CD4-positive, alpha-beta memory T cell (primary cell): ENCODE results near the gene TCF7L1. TPM values are rescaled to one million over a fixed set of nuclear protein-coding genes. Genes with fewer than 3 reads are reported as not detected.
A peak's percentile ranks its signal among the peaks of the same experiment; 100 is the strongest.

Experiments
- CTCF ChIA-PET: fragments of 350-600 bp; sonication (Branson Sonifier 250); formaldehyde crosslinking; loops from one replicate; lab custom pipeline; 2021; ENCODE audit warnings: inconsistent platforms; ENCODE audit not compliant: partially characterized antibody; lab: Charles Lee
- POLR2A ChIA-PET: fragments of 350-600 bp; sonication (Branson Sonifier 250); formaldehyde crosslinking; loops from one replicate; lab custom pipeline; 2021; ENCODE audit not compliant: partially characterized antibody; lab: Charles Lee
- DNase-seq, 5 donors: peaks; one replicate each; pipeline versions ENCODE4 v3.0.0 to v3.0.0-alpha.2; 2020 to 2022; ENCODE audit warnings: mixed read lengths in 1 of 5
- H3K27ac ChIP-seq: one replicate; pipeline ENCODE4 v1.7.0; 2013; ENCODE audit warnings: low read depth, low read length
- H3K27me3 ChIP-seq: 2 replicates; pipeline ENCODE4 v1.7.0; 2013; ENCODE audit warnings: mild to moderate bottlenecking, low read length, moderate library complexity; ENCODE audit not compliant: insufficient read depth
- H3K36me3 ChIP-seq: 2 replicates; pipeline ENCODE4 v1.7.0; 2013; ENCODE audit warnings: mild to moderate bottlenecking, low read length, moderate library complexity; ENCODE audit not compliant: insufficient read depth
- H3K4me1 ChIP-seq: 2 replicates; pipeline ENCODE4 v1.7.0; 2013; ENCODE audit warnings: mild to moderate bottlenecking, low read length, moderate library complexity; ENCODE audit not compliant: insufficient read depth
- H3K4me3 ChIP-seq, 2 donors: one replicate each; pipeline ENCODE4 v1.7.0; 2013; ENCODE audit warnings: low read length in 2 of 2, mild to moderate bottlenecking in 1 of 2
- H3K9me3 ChIP-seq, 2 donors: one replicate each; pipeline ENCODE4 v1.7.0; 2013; ENCODE audit warnings: low read length in 2 of 2, control low read depth in 1 of 2; ENCODE audit not compliant: control insufficient read depth in 1 of 2
- H3K27ac Mint-ChIP-seq, 7 donors: one replicate each; pipeline ENCODE4 v1.8.0; 2020 to 2021; ENCODE audit warnings: mixed read lengths in 7 of 7, mild to moderate bottlenecking in 6 of 7, inconsistent platforms in 3 of 7, moderate library complexity in 3 of 7
- H3K27me3 Mint-ChIP-seq, 2 donors: one replicate each; pipeline ENCODE4 v1.8.0; 2020 to 2021; ENCODE audit warnings: mixed read lengths in 2 of 2
- H3K36me3 Mint-ChIP-seq, 2 donors: one replicate each; pipeline ENCODE4 v1.8.0; 2020 to 2021; ENCODE audit warnings: mixed read lengths in 2 of 2, inconsistent platforms in 1 of 2, mild to moderate bottlenecking in 1 of 2
- H3K4me1 Mint-ChIP-seq, 4 donors: one replicate each; pipeline ENCODE4 v1.8.0; 2020 to 2021; ENCODE audit warnings: mixed read lengths in 4 of 4, mild to moderate bottlenecking in 1 of 4
- H3K4me3 Mint-ChIP-seq, 8 donors: one replicate each; pipeline ENCODE4 v1.8.0; 2020 to 2021; ENCODE audit warnings: mixed read lengths in 8 of 8, mild to moderate bottlenecking in 7 of 8, moderate library complexity in 6 of 8, inconsistent platforms in 3 of 8
- H3K9me3 Mint-ChIP-seq, 8 donors: one replicate each; pipeline ENCODE4 v1.8.0; 2020 to 2021; ENCODE audit warnings: mixed read lengths in 8 of 8, mild to moderate bottlenecking in 5 of 8, inconsistent platforms in 3 of 8, moderate library complexity in 1 of 8
- intact Hi-C: fragments of 100-400 bp; cut with micrococcal nuclease; formaldehyde crosslinking; loops from one replicate; pipeline ENCODE4 v1.15.1; 2023
- polyA plus RNA-seq, 2 donors: library from polyadenylated mRNA; unstranded; fragments of 300-500 nt; fragmentation: Illumina TruSeq; gene quantifications; one replicate each; pipeline ENCODE4 v1.2.3, GENCODE V29; 2021
- total RNA-seq, 2 experiments: library from RNA; stranded (reverse); gene quantifications; one replicate each; pipeline ENCODE4 v1.2.3, GENCODE V29; 2021

TCF7L1 gene
- total and polyA plus RNA-seq, 4 experiments from 2014 or later: 0.06 TPM; not detected in 3

GRCh38 chr2:85179541-85179940, 46.3 kb downstream of the TCF7L1 start:
- POLR2A ChIA-PET: no interaction called here
- Mint-ChIP-seq H3K27ac (no peak overlapping the region), H3K27me3 (peaks cover 2 to 8% of the 10 kb centered on the region in 2 donors), H3K36me3 (no peaks in the 10 kb centered on the region), H3K4me3 (no peak overlapping the region), H3K4me1 (peaks cover 0 to 4% (median 1%) of the 10 kb centered on the region in 4 donors), H3K9me3 (peaks cover 0 to 2% (median 0%) of the 10 kb centered on the region in 8 donors)
- Histone ChIP-seq H3K27me3 (no peaks in the 10 kb centered on the region), H3K36me3 (no peaks in the 10 kb centered on the region), H3K27ac (no peak overlapping the region), H3K4me3 (no peak overlapping the region), H3K4me1 (no peaks in the 10 kb centered on the region), H3K9me3 (no peaks in the 10 kb centered on the region)
- no peak for DNase-seq
- CTCF ChIA-PET: interaction anchor here (0.7 kb wide), 1 partner anchor 121 kb away, joined by 3 read pairs; no protein-coding TSS in a partner anchor
- intact Hi-C loops: no loop called here

GRCh38 chr2:85180322-85181133, 47.3 kb downstream of the TCF7L1 start:
- Mint-ChIP-seq H3K27ac (peak overlapping the region in 1 of 7 donors; percentile 36), H3K4me1 (peaks cover 0 to 4% (median 1%) of the 10 kb centered on the region in 4 donors), H3K9me3 (peaks cover 0 to 2% (median 0%) of the 10 kb centered on the region in 8 donors), H3K4me3 (no peak overlapping the region), H3K27me3 (peaks cover under 1 to 12% of the 10 kb centered on the region in 2 donors), H3K36me3 (no peaks in the 10 kb centered on the region)
- no peak for DNase-seq
- Histone ChIP-seq H3K4me1 (no peaks in the 10 kb centered on the region), H3K36me3 (no peaks in the 10 kb centered on the region), H3K27ac (no peak overlapping the region), H3K27me3 (no peaks in the 10 kb centered on the region), H3K4me3 (no peak overlapping the region), H3K9me3 (no peaks in the 10 kb centered on the region)
- ChIA-PET CTCF (no interaction called here), POLR2A (no interaction called here)
- intact Hi-C loops: no loop called here

- Histone ChIP-seq H3K9me3 (no peaks in the 10 kb centered on the region), H3K36me3 (no peaks in the 10 kb centered on the region), H3K27ac (no peak overlapping the region), H3K4me3 (no peak overlapping the region), H3K27me3 (no peaks in the 10 kb centered on the region), H3K4me1 (no peaks in the 10 kb centered on the region)
- H3K27ac Mint-ChIP-seq: peak overlapping the region in 2 of 7 donors; percentile 35 to 45
- intact Hi-C loops: no loop called here
- ChIA-PET POLR2A (no interaction called here), CTCF (no interaction called here)
- no peak for DNase-seq
- peaks cover 2 to 8% of the 10 kb centered on the region in 2 donors for H3K27me3 Mint-ChIP-seq
- H3K9me3 Mint-ChIP-seq: peaks cover 0 to 2% (median 0%) of the 10 kb centered on the region in 8 donors
- no peak overlapping the region for H3K4me3 Mint-ChIP-seq
- H3K36me3 Mint-ChIP-seq: no peaks in the 10 kb centered on the region
- H3K4me1 Mint-ChIP-seq: peaks cover 0 to 4% (median 1%) of the 10 kb centered on the region in 4 donors
Measured at GRCh38 chr2:85181134-85181631, 48.0 kb downstream of the TCF7L1 start.

GRCh38 chr2:85181844-85182456, 48.8 kb downstream of the TCF7L1 start:
- Mint-ChIP-seq H3K27ac (no peak overlapping the region), H3K4me3 (no peak overlapping the region), H3K9me3 (peaks cover 0 to under 1% (median 0%) of the 10 kb centered on the region in 8 donors), H3K36me3 (no peaks in the 10 kb centered on the region), H3K27me3 (peaks cover 2 to 7% of the 10 kb centered on the region in 2 donors), H3K4me1 (peaks cover 0 to 4% (median 1%) of the 10 kb centered on the region in 4 donors)
- no peak for DNase-seq
- H3K9me3 ChIP-seq: no peaks in the 10 kb centered on the region
- intact Hi-C loops: no loop called here
- ChIA-PET CTCF (no interaction called here), POLR2A (no interaction called here)
- H3K27ac ChIP-seq: no peak overlapping the region
- no peak overlapping the region for H3K4me3 ChIP-seq
- no peaks in the 10 kb centered on the region for H3K36me3 ChIP-seq
- H3K27me3 ChIP-seq: no peaks in the 10 kb centered on the region
- H3K4me1 ChIP-seq: no peaks in the 10 kb centered on the region

- Histone ChIP-seq H3K4me3 (no peak overlapping the region), H3K9me3 (no peaks in the 10 kb centered on the region), H3K4me1 (no peaks in the 10 kb centered on the region), H3K36me3 (no peaks in the 10 kb centered on the region), H3K27me3 (no peaks in the 10 kb centered on the region), H3K27ac (no peak overlapping the region)
- POLR2A ChIA-PET: no interaction called here
- DNase-seq: no peak
- Mint-ChIP-seq H3K4me3 (no peak overlapping the region), H3K9me3 (no peaks in the 10 kb centered on the region), H3K27me3 (peaks cover 6 to 12% of the 10 kb centered on the region in 2 donors), H3K36me3 (no peaks in the 10 kb centered on the region), H3K4me1 (peaks cover 0 to 2% (median under 1%) of the 10 kb centered on the region in 4 donors), H3K27ac (no peak overlapping the region)
- intact Hi-C loops: no loop called here
- CTCF ChIA-PET: no interaction called here
Measured at GRCh38 chr2:85183076-85183475, 49.9 kb downstream of the TCF7L1 start.

GRCh38 chr2:85183479-85183878, 50.3 kb downstream of the TCF7L1 start:
- CTCF ChIA-PET: no interaction called here

GRCh38 chr2:85184231-85184630, 51.0 kb downstream of the TCF7L1 start:
- ChIA-PET POLR2A (no interaction called here), CTCF (no interaction called here)
- Mint-ChIP-seq H3K9me3 (no peaks in the 10 kb centered on the region), H3K4me1 (no peaks in the 10 kb centered on the region), H3K36me3 (no peaks in the 10 kb centered on the region), H3K4me3 (no peak overlapping the region), H3K27ac (peak overlapping the region in 1 of 7 donors; percentile 48), H3K27me3 (peaks cover 6 to 13% of the 10 kb centered on the region in 2 donors)
- intact Hi-C loops: no loop called here
- Histone ChIP-seq H3K9me3 (no peaks in the 10 kb centered on the region), H3K4me1 (no peaks in the 10 kb centered on the region), H3K36me3 (no peaks in the 10 kb centered on the region), H3K27ac (no peak overlapping the region), H3K27me3 (no peaks in the 10 kb centered on the region), H3K4me3 (no peak overlapping the region)
- no peak for DNase-seq

More at GRCh38 chr2:85183479-85183878, 50.3 kb downstream of the TCF7L1 start:
- Histone ChIP-seq H3K36me3 (no peaks in the 10 kb centered on the region), H3K4me1 (no peaks in the 10 kb centered on the region), H3K9me3 (no peaks in the 10 kb centered on the region), H3K27me3 (no peaks in the 10 kb centered on the region), H3K4me3 (no peak overlapping the region), H3K27ac (no peak overlapping the region)
- Mint-ChIP-seq H3K36me3 (no peaks in the 10 kb centered on the region), H3K4me1 (no peaks in the 10 kb centered on the region), H3K4me3 (no peak overlapping the region), H3K27ac (no peak overlapping the region), H3K27me3 (peaks cover 6 to 12% of the 10 kb centered on the region in 2 donors), H3K9me3 (no peaks in the 10 kb centered on the region)
- no peak for DNase-seq
- POLR2A ChIA-PET: no interaction called here
- intact Hi-C loops: no loop called here
